Activated T-helper 1 cell treated with anti-CD3 and anti-CD28 coated beads, Interleukin-12 subunit alpha, Interleukin-12 subunit beta, Interleukin-2, Interleukin-4 antibody, amounts not matched to agents 30 ng/mL and 10 ng/mL and 1 ng/mL, durations not matched to agents 14 hours and 24 hours and 36 hours (primary cell): Measurements from ENCODE around the gene PLRG1. TPM values are rescaled to one million over a fixed set of nuclear protein-coding genes. Genes with fewer than 3 reads are reported as not detected.
A peak's percentile ranks its signal among the peaks of the same experiment; 100 is the strongest.
"Not testable (repeated sequence)": the region's sequence is repeated elsewhere in the genome, so short reads cannot be mapped to it uniquely, and the experiment has no call there.

Experiments used
- DNase-seq: peaks from one replicate; pipeline ENCODE4 v3.0.0; 2021; ENCODE audit warnings: low spot score
- H3K27ac Mint-ChIP-seq: one replicate; pipeline ENCODE4 v1.8.0; 2021; ENCODE audit warnings: mild to moderate bottlenecking, mixed read lengths
- H3K27me3 Mint-ChIP-seq: one replicate; pipeline ENCODE4 v1.8.0; 2022; ENCODE audit warnings: mild to moderate bottlenecking, moderate library complexity, mixed read lengths; ENCODE audit not compliant: insufficient read depth
- H3K36me3 Mint-ChIP-seq: one replicate; pipeline ENCODE4 v1.8.0; 2021; ENCODE audit warnings: low read depth, mixed read lengths
- H3K4me1 Mint-ChIP-seq: one replicate; pipeline ENCODE4 v1.8.0; 2021; ENCODE audit warnings: low read depth, mixed read lengths
- H3K4me3 Mint-ChIP-seq: one replicate; pipeline ENCODE4 v1.8.0; 2021; ENCODE audit warnings: mild to moderate bottlenecking, moderate library complexity, mixed read lengths
- H3K9me3 Mint-ChIP-seq: one replicate; pipeline ENCODE4 v1.8.0; 2021; ENCODE audit warnings: mixed read lengths
- intact Hi-C: fragments of 100-400 bp; cut with micrococcal nuclease; formaldehyde crosslinking; loops from one replicate; pipeline ENCODE4 v1.15.1; 2024
- total RNA-seq: library from RNA; stranded (reverse); gene quantifications from 2 replicates; pipeline ENCODE4 v1.2.3, GENCODE V29; 2022

PLRG1 gene
- 96.4 and 100 TPM in 2 replicates for total RNA-seq

DNA sequence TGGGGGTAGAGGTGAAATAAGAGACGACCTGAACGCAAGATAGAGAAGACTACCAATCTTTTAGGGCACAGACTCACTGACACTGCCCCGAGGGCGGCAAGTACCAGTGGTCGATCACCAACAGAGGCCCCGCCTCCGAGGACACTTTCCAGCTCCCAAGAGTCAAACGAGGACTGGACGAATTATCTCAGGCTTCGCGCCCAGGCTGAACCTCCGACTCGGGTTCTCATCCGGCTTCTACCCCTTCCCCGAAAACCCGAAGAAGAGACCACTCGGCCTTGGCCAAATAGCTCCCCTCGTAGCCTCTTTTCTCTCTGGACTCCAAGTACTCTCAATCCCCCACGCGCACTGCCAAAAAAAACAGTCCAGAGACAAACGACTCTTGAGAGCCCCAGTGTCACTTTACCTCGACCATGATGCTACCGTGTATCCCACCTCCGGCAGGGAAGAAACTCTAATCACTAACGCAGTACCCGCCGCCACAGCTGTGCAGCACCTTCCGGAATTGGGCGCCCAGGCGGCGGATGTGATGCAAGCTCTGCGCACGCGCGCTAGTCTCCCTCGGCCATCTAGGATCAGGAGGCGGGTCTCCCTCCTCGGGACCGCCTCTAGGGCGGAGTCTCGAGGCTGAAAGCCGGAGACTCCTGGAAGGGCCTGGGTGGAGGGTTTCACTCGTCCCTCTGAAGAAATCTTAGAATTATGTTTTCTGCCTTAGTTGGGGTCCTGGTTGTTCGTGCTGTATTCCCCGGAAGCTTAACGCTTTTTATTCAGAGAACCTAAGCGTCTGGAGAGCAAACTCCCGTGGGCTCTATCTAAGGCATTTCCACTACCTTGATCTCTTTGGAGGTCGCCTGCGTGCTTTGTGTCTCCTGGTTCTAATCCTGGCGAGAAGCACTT lies at the start of gene PLRG1:
Gene PLRG1 (minus strand): TSS at position 507 of the 897 bp plus-strand sequence. CDS start 92 bp downstream, at position 415.
- H3K27me3 Mint-ChIP-seq: peaks cover 2% of the 10 kb centered on the region
- intact Hi-C loops: loop anchor here (1.0 to 10.0 kb wide), 7 partner anchors 195 to 1403 kb away; partner anchors contain the start of genes CTSO, LRAT, MAP9 and MND1
- peaks cover 10% of the 10 kb centered on the region for H3K36me3 Mint-ChIP-seq
- no peaks in the 10 kb centered on the region for H3K9me3 Mint-ChIP-seq
- H3K27ac Mint-ChIP-seq: peak within 1 kb of the TSS; percentile 97
- H3K4me1 Mint-ChIP-seq: peaks cover 28% of the 10 kb centered on the region
- peak within 1 kb of the TSS; percentile 100 for H3K4me3 Mint-ChIP-seq
- peak; percentile 94 for DNase-seq

- H3K4me3 Mint-ChIP-seq: no peak overlapping the region
- intact Hi-C loops: no loop called here
- H3K4me1 Mint-ChIP-seq: no peaks in the 10 kb centered on the region
- no peak overlapping the region for H3K27ac Mint-ChIP-seq
- no peaks in the 10 kb centered on the region for H3K36me3 Mint-ChIP-seq
- no peaks in the 10 kb centered on the region for H3K9me3 Mint-ChIP-seq
- DNase-seq: no peak
- peaks cover 6% of the 10 kb centered on the region for H3K27me3 Mint-ChIP-seq
Observed at GRCh38 chr4:154597798-154598774, 47.9 kb upstream of the PLRG1 start.

DNA sequence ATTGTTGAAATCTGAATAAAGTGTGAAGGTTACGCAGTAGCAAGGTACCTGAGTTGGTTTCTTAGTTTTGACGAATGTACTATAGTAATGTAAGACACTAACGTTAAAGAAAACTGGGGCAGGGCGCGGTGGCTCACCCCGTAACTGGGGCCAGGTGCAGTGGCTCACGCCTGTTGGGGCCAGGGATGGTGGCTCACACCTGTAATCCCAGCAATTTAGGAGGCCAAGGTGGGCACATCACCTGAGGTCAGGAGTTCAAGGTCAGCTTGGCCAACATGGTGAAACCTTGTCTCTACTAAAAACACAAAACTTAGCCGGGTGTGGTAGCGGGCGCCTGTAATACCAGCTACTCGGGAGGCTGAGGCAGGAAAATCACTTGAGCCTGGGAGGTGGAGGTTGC lies 47.1 kb upstream of the PLRG1 start:
- H3K4me1 Mint-ChIP-seq, intact Hi-C loops, H3K27me3 Mint-ChIP-seq, H3K4me3 Mint-ChIP-seq, H3K27ac Mint-ChIP-seq, H3K36me3 Mint-ChIP-seq, H3K9me3 Mint-ChIP-seq, DNase-seq: not testable (repeated sequence)

DNA sequence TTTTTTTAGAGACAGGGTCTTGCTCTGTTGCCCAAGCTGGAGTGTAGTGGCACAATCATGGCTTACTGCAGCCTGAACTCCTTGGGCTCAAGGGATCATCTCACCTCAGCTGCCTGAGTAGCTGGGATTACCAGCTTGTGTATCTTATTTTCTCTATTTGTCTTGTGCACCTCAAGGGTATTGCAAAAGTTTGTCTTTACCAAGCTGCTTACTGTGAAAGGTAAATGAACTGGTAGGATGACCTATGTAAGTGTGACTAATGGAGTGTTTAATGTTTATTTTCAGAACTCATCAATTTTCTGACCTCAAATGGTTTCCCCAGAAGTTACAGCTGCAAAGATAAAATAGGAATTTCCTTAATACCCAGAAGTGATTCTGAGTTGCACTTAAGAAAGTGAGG lies 45.6 kb upstream of the PLRG1 start:
- intact Hi-C loops: no loop called here
- no peaks in the 10 kb centered on the region for H3K4me1 Mint-ChIP-seq
- no peaks in the 10 kb centered on the region for H3K9me3 Mint-ChIP-seq
- no peaks in the 10 kb centered on the region for H3K36me3 Mint-ChIP-seq
- peaks cover 3% of the 10 kb centered on the region for H3K27me3 Mint-ChIP-seq
- no peak for DNase-seq
- H3K27ac Mint-ChIP-seq: no peak overlapping the region
- no peak overlapping the region for H3K4me3 Mint-ChIP-seq

- not testable (repeated sequence) for H3K27me3 Mint-ChIP-seq, DNase-seq
Observed at GRCh38 chr4:154594343-154594742, 44.1 kb upstream of the PLRG1 start.

DNA sequence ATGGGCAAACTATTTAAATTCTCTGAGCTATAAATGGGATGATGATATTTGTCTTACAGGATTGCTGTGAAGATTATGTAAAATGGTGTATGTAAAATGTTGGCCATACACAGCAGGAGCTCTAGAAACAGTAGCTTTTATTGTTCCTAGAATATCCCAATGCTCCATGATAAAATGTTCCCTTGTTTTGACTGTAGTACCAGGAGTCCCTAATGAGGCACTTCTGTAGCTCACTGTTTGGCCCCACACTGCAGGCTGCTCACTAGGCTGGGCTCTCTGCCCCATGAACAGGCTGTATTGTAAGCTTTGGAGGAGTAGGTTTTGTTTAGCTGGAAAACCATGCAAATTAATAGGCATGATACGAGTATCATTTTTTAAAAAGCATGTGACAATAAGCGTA lies 43.7 kb upstream of the PLRG1 start:
- Mint-ChIP-seq H3K9me3 (no peaks in the 10 kb centered on the region), H3K36me3 (no peaks in the 10 kb centered on the region), H3K4me1 (no peaks in the 10 kb centered on the region), H3K27ac (no peak overlapping the region), H3K27me3 (no peaks in the 10 kb centered on the region), H3K4me3 (no peak overlapping the region)
- intact Hi-C loops: no loop called here
- no peak for DNase-seq

More at GRCh38 chr4:154594343-154594742, 44.1 kb upstream of the PLRG1 start:
- intact Hi-C loops, H3K27ac Mint-ChIP-seq, H3K36me3 Mint-ChIP-seq, H3K4me3 Mint-ChIP-seq, H3K9me3 Mint-ChIP-seq, H3K4me1 Mint-ChIP-seq: not testable (repeated sequence)

- H3K4me1 Mint-ChIP-seq: no peaks in the 10 kb centered on the region
- no peaks in the 10 kb centered on the region for H3K9me3 Mint-ChIP-seq
- H3K27ac Mint-ChIP-seq: no peak overlapping the region
- no peaks in the 10 kb centered on the region for H3K27me3 Mint-ChIP-seq
- intact Hi-C loops: no loop called here
- no peak for DNase-seq
- no peak overlapping the region for H3K4me3 Mint-ChIP-seq
- no peaks in the 10 kb centered on the region for H3K36me3 Mint-ChIP-seq
Observed at GRCh38 chr4:154591890-154592289, 41.7 kb upstream of the PLRG1 start.

- H3K36me3 Mint-ChIP-seq: no peaks in the 10 kb centered on the region
- no peak within 1 kb of the TSS for H3K4me3 Mint-ChIP-seq
- no peak for DNase-seq
Observed at GRCh38 chr4:154590329-154591006, 40.3 kb upstream of the PLRG1 start, which contains the start of gene FGA. Gene FGA, minus strand, starts transcription at chr4:154590742. Its CDS starts 55 bp downstream, at chr4:154590687.

DNA sequence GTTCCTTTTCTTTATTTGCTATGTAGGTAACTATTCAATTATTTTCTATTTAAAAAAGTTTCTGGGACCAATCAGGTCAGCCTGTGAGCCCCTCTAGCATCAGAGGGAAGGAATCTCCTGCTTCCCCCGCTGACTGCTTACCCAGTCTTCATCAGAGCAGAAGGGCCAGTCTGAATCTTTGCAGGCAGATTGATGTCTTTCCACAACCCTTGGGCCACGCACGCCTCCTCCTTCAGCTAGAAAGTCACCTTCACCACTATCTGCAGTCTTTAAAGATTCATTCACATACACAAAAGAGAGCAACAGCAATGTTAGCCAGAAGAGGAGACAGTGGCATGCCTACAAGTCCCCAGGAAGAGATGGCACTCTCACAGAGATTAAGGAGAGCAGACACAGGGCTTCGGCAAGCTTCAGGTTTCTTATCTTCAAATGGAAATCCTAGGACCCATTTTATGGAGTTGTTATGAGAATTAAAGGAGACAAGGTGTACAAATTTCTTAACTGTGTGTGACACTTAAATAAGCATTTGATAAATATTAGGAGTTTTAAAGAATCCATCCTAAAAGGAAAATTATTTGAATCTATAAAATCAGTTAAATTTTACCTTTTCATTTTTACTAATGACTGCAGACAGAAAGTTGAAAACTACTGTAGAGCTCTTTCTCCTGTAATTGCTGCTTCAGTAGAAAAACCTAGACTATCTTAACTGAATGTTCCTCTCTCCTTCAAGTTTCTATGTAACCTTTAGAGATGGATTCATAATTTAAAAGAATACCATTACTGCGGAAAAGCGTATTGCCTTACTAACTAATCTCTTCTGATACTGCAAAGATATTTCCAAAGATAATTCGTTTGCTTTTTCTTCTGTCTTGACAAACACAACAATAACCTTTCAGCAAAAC lies 39.3 kb upstream of the PLRG1 start:
- Mint-ChIP-seq H3K27ac (no peak overlapping the region), H3K27me3 (no peaks in the 10 kb centered on the region), H3K4me1 (no peaks in the 10 kb centered on the region), H3K36me3 (no peaks in the 10 kb centered on the region), H3K4me3 (no peak overlapping the region), H3K9me3 (no peaks in the 10 kb centered on the region)
- intact Hi-C loops: no loop called here
- DNase-seq: no peak

More at GRCh38 chr4:154590329-154591006, 40.3 kb upstream of the PLRG1 start, which contains the start of gene FGA:
- Mint-ChIP-seq H3K9me3 (no peaks in the 10 kb centered on the region), H3K4me1 (no peaks in the 10 kb centered on the region), H3K27ac (no peak within 1 kb of the TSS), H3K27me3 (no peaks in the 10 kb centered on the region)
- intact Hi-C loops: no loop called here

- DNase-seq: no peak
- H3K27ac Mint-ChIP-seq: no peak overlapping the region
- no peaks in the 10 kb centered on the region for H3K9me3 Mint-ChIP-seq
- no peaks in the 10 kb centered on the region for H3K27me3 Mint-ChIP-seq
- no peak overlapping the region for H3K4me3 Mint-ChIP-seq
- H3K4me1 Mint-ChIP-seq: no peaks in the 10 kb centered on the region
- H3K36me3 Mint-ChIP-seq: no peaks in the 10 kb centered on the region
- intact Hi-C loops: no loop called here
Observed at GRCh38 chr4:154588198-154588597, 38.0 kb upstream of the PLRG1 start.

- Mint-ChIP-seq H3K36me3 (no peaks in the 10 kb centered on the region), H3K9me3 (no peaks in the 10 kb centered on the region)
Observed at GRCh38 chr4:154586296-154587033, 36.3 kb upstream of the PLRG1 start.

More at GRCh38 chr4:154586296-154587033, 36.3 kb upstream of the PLRG1 start:
- H3K27me3 Mint-ChIP-seq: no peaks in the 10 kb centered on the region
- H3K4me3 Mint-ChIP-seq: no peak overlapping the region
- intact Hi-C loops: no loop called here
- H3K27ac Mint-ChIP-seq: no peak overlapping the region
- H3K4me1 Mint-ChIP-seq: no peaks in the 10 kb centered on the region
- DNase-seq: no peak
